NCI-H146 treated with DMSO at 0.1 percent for 48 hours (cell line): ENCODE data around the gene NRM.
"Not testable (repeated sequence)": the region's sequence is repeated elsewhere in the genome, so short reads cannot be mapped to it uniquely, and the experiment has no call there.

ENCODE experiments used
- DNase-seq: peaks from one replicate; lab custom pipeline; 2025; ENCODE audit not compliant: unreplicated experiment; lab: John Stamatoyannopoulos, UW

Gene NRM

DNA sequence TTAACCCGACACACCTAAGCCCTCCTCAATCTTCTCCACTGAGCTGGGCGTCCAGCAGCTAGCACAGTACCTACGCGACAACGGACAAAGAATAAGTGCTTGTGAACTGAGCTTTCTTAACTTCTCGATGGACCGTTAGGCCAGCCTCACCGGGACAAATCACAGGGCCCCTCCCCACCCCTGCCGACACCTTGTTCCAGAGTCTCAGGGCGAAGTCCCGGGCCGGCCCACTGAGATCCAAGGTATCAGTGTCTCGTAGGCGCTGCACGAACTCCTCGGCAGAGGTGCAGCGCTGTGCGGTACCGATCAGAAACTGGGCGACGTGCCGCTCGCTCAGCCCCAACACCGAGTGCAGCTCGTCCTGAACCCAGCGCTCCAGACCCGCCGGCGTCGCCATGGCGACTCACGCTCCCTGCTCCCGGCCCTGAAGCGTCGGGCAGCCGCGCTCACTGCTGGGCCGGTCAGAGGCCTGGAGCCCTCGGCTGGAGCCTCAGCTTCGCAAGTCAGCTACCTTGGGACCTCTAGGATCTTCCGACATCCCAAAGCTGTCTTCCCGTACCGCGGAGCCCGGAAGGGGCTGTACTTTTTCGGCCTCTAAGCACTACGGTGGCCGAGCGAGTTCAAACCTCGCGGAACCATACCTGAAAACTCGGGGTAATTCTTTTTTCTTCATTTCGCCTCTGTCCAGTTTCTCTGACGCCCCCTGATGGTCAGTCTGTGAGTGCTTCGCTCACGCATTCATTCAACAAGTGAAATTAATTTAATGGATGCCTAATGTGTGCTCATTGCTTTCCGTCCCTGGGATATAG lies 18.1 kb downstream of the NRM start, which contains the start of gene DHX16:
Gene DHX16, minus strand, starts transcription at position 562 of the 809 bp plus-strand sequence. Its CDS starts 165 bp downstream, at position 397.
- peak; percentile 94 for DNase-seq

DNA sequence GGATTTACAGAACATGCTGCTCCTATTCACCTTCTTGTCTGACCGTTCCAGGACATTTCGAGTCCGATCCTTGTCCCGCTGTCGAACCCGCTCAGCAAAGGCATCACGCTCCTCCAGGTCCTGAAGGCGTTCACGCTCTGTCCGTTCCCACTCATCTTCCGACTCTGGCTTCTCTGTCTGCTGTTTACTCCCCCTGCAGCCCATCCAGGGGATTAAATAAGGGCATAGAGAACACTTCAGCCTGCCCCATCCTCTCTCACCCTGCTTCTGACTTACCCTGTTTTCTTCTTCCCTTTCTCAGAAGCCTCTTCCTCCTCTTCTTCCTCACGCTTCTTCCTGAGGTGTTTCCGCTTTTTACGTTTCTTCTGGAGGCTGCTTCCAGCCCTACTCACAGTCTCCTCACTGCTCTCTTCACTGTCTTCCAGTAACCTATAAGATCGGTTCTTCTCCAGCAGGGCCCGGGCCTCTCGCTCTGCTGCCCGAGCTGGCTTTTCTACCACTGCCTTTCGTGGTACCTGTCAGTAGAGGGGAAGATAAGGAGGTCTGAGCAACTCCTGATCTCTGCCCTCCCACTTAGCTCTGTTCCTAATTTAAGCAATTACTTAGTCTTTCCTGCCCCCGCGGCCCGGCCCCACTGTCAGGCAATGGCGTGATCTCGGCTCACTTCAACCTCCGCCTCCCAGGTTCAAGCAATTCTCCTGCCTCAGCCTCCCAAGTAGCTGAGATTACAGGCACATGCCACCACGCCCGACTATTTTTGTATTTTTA lies 19.8 kb downstream of the NRM start:
- no peak for DNase-seq

DNA sequence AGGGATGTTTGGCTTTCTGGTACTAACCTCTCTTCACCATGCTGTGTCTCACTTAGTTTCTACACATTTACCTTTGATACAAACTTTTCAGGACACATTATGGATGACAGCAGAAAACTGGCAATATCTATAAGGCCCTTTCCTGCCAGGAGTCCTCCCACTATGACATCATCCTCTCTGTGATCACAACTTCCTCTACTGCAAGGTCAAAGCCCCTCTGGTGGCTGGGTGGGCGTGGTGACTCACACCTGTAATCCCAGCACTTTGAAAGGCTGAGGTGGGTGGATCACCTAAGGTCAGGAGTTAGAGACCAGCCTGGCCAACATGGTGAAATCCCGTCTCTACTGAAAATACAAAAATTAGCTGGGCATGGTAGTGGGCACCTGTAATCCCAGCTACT lies 24.5 kb downstream of the NRM start:
- not testable (repeated sequence) for DNase-seq

DNA sequence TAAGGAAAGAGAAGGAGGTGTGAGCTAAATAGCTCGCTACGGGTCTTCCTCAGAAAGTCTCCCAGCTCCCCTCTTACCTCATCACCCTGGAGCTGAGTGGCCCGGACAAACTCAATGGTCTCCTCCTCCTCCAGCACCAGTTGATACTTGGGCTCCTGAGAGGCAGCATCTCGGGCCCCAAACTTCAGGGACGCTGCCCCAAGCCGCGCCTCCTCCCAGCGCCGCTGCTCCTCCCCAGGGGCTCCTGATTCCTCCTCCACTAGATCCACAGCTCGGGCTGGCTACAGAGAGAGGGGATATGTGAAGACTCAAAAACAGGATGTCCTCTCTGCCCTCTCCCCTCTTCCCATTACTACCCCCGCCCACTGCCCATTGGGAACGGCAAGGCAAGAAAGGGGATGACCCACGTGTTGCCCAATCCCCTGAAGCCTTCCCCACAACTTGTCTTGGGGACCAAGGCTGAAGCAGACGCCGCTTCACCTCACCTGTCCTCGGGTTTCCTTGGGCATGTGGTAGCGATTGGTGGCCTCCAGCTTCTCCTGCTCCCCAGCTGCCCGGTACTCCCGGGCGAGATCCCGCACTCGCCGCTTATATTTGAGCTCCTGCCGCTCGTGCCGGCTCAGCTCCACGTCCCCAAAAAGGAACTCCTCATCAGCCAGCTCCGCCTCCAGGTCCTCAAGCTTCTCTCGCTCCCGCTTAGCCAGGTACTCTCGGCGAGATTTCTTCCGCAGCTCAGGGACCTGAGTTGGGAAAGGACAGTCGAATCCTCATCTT lies 25.6 kb downstream of the NRM start:
- no peak for DNase-seq

DNA sequence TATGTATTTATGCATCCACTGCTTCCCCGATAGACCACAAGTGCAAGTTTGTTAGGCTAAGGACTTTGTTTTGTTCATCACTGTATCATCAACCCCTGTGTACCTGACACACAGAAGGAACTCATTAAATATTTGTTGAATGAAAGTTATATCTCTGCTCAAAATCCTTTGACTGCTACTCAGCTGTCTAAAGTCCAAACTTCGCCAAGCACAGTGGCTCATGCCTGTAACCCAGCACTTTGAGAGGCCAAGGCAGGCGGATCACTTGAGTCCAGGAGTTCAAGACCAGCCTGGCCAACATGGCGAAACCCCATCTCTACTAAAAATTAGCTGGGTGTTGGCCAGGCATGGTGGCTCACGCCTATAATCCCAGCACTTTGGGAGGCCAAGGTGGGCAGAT lies 32.9 kb downstream of the NRM start:
- DNase-seq: not testable (repeated sequence)

DNA sequence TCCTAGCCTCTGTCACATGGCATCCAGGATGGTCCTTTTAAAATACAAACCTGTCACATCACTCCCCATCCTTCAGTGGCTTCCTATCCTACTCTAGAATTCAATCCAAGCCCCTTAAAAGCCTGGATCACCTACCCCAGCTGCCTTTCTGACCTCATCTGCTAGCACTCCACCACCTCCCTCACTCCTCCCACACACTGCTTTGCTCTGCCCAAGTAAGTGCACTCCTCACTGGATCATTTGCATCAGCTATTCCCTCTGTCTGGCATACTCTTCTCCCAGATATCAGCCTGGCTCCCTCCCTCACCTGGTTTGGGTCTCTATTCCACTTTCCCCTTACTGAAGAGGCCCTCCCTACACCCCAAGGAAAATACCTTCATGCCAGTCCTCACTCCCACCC lies 33.3 kb downstream of the NRM start:
- DNase-seq: no peak

DNA sequence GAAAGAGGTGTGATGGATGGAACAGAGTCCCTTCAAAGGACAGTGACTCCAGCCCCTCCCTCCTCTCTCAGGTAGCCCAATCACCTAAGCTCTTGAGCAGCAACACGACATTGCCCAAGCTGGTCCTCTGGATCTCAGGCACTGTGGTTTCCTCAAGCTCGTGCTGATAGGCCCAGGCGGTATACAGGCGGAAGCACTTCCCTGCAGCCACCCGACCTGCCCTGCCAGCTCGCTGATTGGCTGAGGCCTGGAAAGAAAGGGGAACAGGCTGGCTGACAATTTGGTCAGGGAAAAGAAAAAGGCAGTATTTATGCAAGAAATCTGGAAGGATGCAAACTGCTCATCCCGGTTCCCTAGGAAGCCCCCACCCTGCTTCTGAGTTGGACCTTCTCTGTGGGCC lies 34.3 kb downstream of the NRM start:
- no peak for DNase-seq

DNA sequence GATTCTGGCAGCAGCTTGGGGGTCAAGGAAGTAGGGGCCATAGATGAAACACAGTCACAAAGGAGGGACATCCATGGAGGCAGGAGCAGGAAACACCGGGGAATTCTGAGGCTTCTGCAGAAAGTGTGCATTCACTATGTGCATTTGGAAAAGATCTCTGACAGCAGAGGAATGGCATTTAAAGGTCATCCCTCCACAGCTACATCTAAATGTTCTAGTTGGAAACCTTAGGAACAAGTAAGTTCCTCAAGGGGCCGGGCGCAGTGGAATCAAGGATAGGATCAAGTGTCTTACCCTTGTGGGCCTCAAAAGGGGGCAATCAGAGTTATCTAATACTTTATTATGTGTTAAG lies 35.1 kb downstream of the NRM start:
- no peak for DNase-seq

DNA sequence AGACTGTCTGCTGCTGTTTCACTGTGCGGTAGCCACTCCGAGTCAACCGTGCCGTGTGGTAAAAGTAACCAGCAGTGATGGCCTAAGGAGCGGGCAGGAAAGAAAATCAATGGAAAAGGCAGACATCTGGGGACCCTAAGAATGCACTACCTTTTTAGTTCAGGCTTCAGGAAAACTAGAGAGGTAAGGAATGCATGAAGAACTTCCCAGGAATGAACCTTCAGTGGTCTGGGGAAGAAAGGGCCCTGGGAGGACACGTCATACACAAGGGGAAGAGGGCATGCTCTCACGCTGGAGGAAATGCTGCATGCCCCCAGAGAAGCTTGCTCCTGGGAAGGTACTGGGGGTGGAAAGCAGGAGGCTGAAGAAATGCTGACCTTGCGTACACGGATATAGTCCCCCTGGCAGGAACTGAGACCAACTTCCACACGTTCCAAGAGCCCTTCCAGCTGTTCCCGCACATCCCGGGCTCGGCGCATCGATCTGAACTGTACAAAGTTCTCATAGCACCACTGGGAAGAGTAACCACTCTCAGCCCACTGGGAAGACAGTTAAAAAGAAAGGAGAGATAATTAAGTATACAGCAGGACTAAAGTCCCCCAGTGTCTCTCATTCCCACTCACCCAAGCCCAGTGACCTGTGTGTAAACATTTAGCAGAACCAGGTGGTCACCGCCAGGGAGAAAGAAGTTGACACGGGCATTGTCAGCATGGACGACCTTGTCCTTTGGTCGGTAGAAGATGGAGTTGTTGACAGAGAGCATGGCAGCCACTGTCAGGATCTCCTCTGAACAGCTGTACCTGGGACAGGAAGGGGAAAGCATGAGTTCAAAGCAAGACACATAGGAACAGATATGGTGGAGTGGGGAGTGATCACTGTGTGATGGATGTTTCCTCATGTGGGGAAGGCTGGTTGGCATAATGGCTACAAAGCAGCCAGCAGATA lies 35.7 kb downstream of the NRM start:
- no peak for DNase-seq

DNA sequence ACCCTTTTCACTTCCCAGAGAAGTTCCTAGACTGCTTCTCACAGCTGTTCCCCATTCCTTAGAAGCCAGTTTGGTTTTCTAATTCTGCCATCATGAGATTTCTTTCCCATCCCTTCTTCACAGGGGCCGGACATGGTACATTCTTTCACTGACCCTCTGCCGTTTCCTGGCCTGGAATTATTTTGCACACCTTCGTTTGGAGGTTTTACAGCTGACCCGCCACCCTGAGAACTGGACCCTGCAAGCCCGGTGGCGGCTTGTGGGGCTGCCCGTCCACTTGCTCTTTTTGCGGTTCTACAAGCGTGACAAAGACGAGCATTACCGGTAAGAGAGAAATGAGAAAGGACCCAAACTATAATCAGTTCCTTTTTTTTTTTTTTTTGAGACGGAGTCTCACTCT lies 39.6 kb downstream of the NRM start:
- DNase-seq: no peak

DNA sequence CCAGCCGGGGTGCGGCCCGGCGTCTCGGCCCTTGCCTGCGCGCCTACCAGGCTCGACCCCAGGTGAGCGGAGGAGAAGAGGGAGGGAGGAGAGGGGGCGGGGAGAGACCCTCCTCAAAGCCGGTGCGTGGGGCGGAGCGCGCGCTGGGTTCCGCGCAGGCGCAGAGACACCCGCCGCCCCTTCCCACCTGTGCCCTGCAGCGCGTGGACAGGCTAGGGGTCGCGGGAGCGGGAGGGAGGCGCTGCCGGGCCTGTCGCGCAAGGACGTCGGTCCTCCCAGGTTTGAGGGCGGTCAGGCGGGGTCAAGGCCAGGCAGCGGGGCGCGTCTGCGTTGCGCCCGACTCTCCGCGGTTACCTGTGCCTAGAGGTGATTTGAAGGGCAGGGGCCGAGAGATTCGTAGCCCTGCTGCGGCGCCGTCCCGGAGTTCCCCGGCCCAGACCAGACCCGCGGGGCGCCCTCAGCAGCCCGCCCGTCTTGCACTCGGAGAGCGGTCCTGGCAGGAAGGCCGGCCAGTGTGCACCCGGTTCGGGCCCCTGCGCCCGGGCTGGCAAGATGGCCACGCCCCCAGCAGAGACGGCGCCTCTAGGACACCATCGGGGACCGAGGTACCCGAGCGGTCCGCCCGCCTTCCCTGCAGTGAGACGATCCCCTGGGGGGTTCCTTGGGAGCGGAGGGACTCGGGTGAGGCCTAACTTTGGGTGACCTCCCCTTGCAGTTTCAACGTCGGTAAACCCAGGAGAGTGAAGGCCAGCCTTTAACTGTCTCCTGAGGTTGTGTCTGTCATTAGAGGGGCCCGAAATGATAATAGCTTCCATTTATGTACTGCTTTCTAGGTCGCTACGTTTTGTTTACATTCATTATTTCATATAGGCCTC lies 43.3 kb downstream of the NRM start:
- peak; percentile 79 for DNase-seq

DNA sequence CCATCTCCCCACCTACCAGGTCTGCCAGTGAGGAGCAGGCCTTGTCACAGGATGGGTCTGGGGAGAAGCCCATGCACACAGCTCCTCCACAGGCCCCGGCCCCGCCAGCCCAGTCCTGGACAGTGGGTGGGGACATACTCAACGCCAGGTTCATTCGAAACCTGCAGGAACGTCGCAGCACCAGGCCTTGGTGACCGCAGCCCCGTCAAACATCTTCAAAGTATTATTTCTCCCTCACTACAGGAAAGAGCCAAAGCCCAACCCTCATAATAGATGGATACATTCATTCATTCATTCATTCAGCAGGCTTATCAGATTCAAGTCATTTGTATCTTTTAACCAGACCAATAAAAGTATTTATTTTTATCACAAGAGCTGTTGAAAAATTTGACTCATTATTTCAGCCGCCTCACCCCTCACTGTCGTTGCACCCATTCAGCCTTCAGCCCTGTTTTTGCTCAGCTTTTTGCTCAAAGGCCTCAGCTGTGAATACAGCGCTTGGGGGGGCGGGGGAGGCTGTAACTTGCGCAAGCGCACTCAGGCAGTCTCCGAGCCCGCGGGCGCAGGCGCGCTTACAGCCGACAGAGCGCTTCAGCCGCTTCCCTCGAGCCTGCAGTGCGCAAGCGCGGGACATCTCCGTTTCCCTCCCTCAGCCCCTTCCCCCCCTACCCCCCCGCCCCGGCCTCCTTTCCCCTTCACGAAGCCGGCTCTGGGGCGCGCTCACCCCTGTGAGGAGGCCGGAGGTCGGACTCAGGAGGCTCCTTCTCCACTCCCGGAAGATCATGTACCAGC lies 44.1 kb downstream of the NRM start, which contains the start of gene C6orf136:
Gene C6orf136, plus strand, starts transcription at position 684 of the 792 bp plus-strand sequence. Its CDS starts 99 bp downstream, at position 783.
- DNase-seq: peak; percentile 79

DNA sequence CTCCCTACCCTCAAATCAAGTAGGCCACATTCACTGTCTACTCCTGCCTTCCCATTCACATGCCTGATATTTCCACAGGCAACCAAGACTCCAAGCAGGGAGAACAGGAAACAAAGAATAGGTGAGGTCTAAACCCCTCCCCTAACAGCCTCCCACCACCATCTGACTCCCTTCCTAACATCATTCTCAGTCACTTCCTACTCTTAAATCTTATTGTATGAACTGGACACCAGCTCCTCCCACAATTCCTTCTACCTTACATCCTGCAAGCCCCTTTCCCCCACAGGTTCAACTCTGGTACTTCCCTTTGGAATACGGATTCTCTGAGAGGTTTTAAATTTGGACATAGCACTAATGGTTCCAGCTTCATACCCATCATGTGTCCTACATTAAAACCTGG lies 44.8 kb downstream of the NRM start:
- DNase-seq: no peak

DNA sequence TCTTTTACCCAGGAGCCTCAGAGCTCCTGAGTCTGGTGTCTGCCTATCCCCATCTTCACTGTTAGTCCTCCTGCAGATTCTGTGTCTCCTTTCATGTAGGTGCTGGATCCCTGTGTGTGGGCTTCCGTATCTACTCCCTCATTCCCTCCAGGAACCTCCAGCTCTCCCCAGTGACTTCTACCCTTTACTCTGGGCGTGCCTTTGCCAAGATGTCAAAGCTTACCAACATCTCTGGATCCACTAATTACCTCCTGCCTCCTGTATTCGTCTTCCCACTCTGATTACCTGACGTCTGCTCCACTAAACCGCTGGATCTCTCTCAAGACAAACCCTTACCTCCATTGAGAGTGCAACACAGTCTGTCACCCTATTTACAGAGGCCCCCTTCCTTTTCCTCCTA lies 46.0 kb downstream of the NRM start:
- DNase-seq: no peak

DNA sequence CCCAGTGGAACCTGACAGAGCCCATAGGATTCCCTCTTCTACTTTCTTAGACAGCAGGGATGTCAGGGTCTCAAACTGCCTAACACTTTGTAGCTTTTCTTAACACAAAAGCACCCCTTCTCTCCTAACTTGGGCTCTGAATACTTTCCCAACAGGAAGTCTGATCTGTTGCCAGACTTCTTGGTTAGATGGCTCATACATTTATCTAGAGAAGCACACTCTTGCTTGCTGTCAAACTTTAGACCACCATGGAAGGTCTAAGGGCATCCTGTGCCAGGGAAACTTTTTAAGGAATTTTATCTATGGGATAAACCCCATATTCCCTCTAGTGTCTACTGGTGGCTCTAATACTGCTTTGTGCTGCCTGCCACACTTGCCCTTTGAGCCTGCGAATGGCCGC lies 47.1 kb downstream of the NRM start:
- DNase-seq: no peak

DNA sequence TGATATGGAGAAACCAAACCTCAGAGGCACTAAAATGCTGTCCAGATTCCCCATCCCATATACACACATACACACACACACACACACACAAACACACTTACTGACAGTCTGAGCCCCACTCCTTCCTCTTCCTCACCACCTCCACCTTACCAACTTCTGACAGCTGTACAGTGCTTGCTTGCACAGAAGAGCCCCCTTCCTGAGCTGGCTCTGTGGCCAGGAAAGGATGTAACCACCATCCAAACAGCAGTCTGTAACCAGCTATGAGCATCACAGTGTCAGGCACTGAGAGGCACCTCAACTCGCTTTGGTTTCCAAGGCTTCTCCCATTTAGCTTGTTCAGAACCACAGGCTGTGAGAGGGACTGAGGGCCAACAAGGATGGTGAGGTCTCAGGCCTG lies 49.7 kb downstream of the NRM start:
- DNase-seq: no peak

DNA sequence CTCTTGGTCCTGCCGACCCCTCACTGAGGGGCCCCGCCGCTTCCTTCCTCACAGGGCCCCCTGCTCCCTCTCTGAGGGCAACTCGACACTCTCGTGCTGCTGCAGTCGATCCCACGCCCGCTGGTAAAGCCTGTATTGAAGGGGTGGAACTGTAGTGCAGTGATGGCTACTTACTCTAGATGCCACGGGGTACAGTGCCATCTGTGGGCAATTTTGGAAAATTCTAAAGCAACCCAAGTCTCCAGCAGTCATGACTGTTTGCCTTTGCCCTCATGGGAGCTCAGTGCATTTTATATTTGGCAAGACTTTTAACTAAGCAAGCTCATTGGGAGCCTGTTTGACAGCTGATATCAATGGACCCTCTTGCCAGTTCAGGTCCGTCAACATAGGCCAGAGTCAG lies 50.3 kb downstream of the NRM start:
- no peak for DNase-seq
